Mucosa of descending colon (tissue), 3 donors: ENCODE measurements around the gene FAM219A. TPM values are rescaled to one million over a fixed set of nuclear protein-coding genes. Genes with fewer than 3 reads are reported as not detected.
A peak's percentile ranks its signal among the peaks of the same experiment; 100 is the strongest.

ENCODE experiments used
- ATAC-seq: fragments of 200-7000 bp; cut with Tn5 transposase; one replicate; pipeline ENCODE4 v1.9.1; 2020; ENCODE audit warnings: mild to moderate bottlenecking, moderate library complexity
- DNase-seq, 3 donors: peaks; one replicate each; pipeline ENCODE4 v3.0.0-alpha.2; 2020
- H3K36me3 ChIP-seq: fragments of 200-600 bp; one replicate; pipeline ENCODE4 v1.8.0; 2021; ENCODE audit warnings: low read depth, mild to moderate bottlenecking
- H3K4me1 ChIP-seq: fragments of 200-600 bp; one replicate; pipeline ENCODE4 v1.8.0; 2021; ENCODE audit warnings: low read depth, mild to moderate bottlenecking
- H3K4me3 ChIP-seq: fragments of 200-600 bp; one replicate; pipeline ENCODE4 v1.8.0; 2021; ENCODE audit warnings: mild to moderate bottlenecking
- H3K9me3 ChIP-seq: fragments of 200-600 bp; one replicate; pipeline ENCODE4 v1.8.0; 2021; ENCODE audit warnings: mild to moderate bottlenecking
- CTCF ChIP-seq: fragments of 200-600 bp; IDR thresholded peaks from one replicate; pipeline ENCODE4 v1.8.0; 2022; ENCODE audit warnings: antibody characterized with exemption, mild to moderate bottlenecking
- intact Hi-C, 2 donors: fragments of 100-400 bp; cut with DNase I in 1 of 2; cut with micrococcal nuclease in 1 of 2; formaldehyde crosslinking; loops; one replicate each; pipeline versions ENCODE4 v1.11.0 to v1.11.1; 2022; cut with DNase I, micrococcal nuclease
- total RNA-seq, 3 donors: library from RNA; stranded (reverse); fragmentation: NEBNext Ultra II Directional in 2 of 3; extraction: Animal tissue kit (Norgen Biotek cat#: 25700) in 2 of 3; gene quantifications; one replicate each; pipeline versions ENCODE4 v1.2.1 to v1.2.4, GENCODE V29; 2021 to 2023
- donor health status: DM: no; HTN: no; CAD: no; lungs with moderate emphysema.
- donor health status: DM: no; HTN: no; CAD: no.
- donor health status: DM: no; HTN: yes; CAD: no.

The FAM219A gene
- total RNA-seq, 3 donors from 2014 or later: 5.1 to 20.8 (median 8.6) TPM

- Histone ChIP-seq H3K4me1 (no peaks in the 10 kb centered on the region), H3K4me3 (no peak overlapping the region), H3K9me3 (no peaks in the 10 kb centered on the region), H3K36me3 (no peaks in the 10 kb centered on the region)
- intact Hi-C loops: loop anchor here in 1 of 2 donors (10.0 kb wide), 1 partner anchor 56 kb away; no protein-coding TSS in a partner anchor
- ATAC-seq: peak; percentile 70
- peak; percentile 95 for TF ChIP-seq CTCF
- DNase-seq: peak in 2 of 3 donors; percentile 53 to 71
Measured at GRCh38 chr9:34500623-34501267, 42.4 kb upstream of the FAM219A start.

- TF ChIP-seq CTCF: no peak
- intact Hi-C loops: no loop called here
- ATAC-seq (no peak), DNase-seq (no peak)
- Histone ChIP-seq H3K4me1 (no peaks in the 10 kb centered on the region), H3K4me3 (no peak overlapping the region), H3K9me3 (no peaks in the 10 kb centered on the region), H3K36me3 (no peaks in the 10 kb centered on the region)
Measured at GRCh38 chr9:34499076-34499475, 40.7 kb upstream of the FAM219A start.

GRCh38 chr9:34498553-34498952 is 40.2 kb upstream of the FAM219A start:
- H3K9me3 ChIP-seq: no peaks in the 10 kb centered on the region
- DNase-seq: no peak
- TF ChIP-seq CTCF: no peak
- intact Hi-C loops: no loop called here
- no peaks in the 10 kb centered on the region for H3K4me1 ChIP-seq
- no peak overlapping the region for H3K4me3 ChIP-seq
- H3K36me3 ChIP-seq: no peaks in the 10 kb centered on the region
- no peak for ATAC-seq

- ATAC-seq (no peak), DNase-seq (no peak)
- no peak overlapping the region for H3K4me3 ChIP-seq
- H3K4me1 ChIP-seq: no peaks in the 10 kb centered on the region
- no peaks in the 10 kb centered on the region for H3K36me3 ChIP-seq
- no peak for TF ChIP-seq CTCF
- no peaks in the 10 kb centered on the region for H3K9me3 ChIP-seq
- intact Hi-C loops: no loop called here
Measured at GRCh38 chr9:34496149-34496712, 37.9 kb upstream of the FAM219A start.

GRCh38 chr9:34493972-34494535 is 35.7 kb upstream of the FAM219A start:
- no peaks in the 10 kb centered on the region for H3K4me1 ChIP-seq
- no peaks in the 10 kb centered on the region for H3K36me3 ChIP-seq
- H3K4me3 ChIP-seq: no peak overlapping the region
- ATAC-seq (no peak), DNase-seq (peak in 2 of 3 donors; percentile 46 to 62)
- intact Hi-C loops: no loop called here
- TF ChIP-seq CTCF: no peak
- H3K9me3 ChIP-seq: no peaks in the 10 kb centered on the region
